WTC11 (cell line): ENCODE results near the gene NOB1. TPM values are rescaled to one million over a fixed set of nuclear protein-coding genes. Genes with fewer than 3 reads are reported as not detected.
A peak's percentile ranks its signal among the peaks of the same experiment; 100 is the strongest.

Experiments
- ATAC-seq: fragments of 200-7000 bp; cut with Tn5 transposase; 2 replicates; pipeline ENCODE4 v1.10.0; 2021; ENCODE audit warnings: mild to moderate bottlenecking, moderate library complexity
- CTCF ChIA-PET: fragments of 300-600 bp; sonication (Branson Sonifier 250); formaldehyde crosslinking; loops from one replicate; lab custom pipeline; 2021; ENCODE audit warnings: antibody characterized with exemption; lab: Charles Lee
- POLR2A ChIA-PET: fragments of 350-600 bp; sonication (Branson Sonifier 250); formaldehyde crosslinking; loops from one replicate; lab custom pipeline; 2021; ENCODE audit warnings: antibody characterized with exemption; lab: Charles Lee
- DNase-seq: peaks from one replicate; pipeline ENCODE4 v3.0.0; 2021; ENCODE audit warnings: low spot score
- H3K27ac Mint-ChIP-seq: 2 replicates; pipeline ENCODE4 v1.8.0; 2021; ENCODE audit warnings: mixed read lengths
- H3K27me3 Mint-ChIP-seq: 2 replicates; pipeline ENCODE4 v1.8.0; 2021; ENCODE audit warnings: low read depth, mild to moderate bottlenecking, moderate library complexity, mixed read lengths
- H3K36me3 Mint-ChIP-seq: 2 replicates; pipeline ENCODE4 v1.8.0; 2021; ENCODE audit warnings: mixed read lengths
- H3K4me1 Mint-ChIP-seq: 2 replicates; pipeline ENCODE4 v1.8.0; 2022; ENCODE audit warnings: mixed read lengths
- H3K4me3 Mint-ChIP-seq: 2 replicates; pipeline ENCODE4 v1.8.0; 2021; ENCODE audit warnings: mild to moderate bottlenecking, moderate library complexity, mixed read lengths
- H3K9me3 Mint-ChIP-seq: 2 replicates; pipeline ENCODE4 v1.8.0; 2021; ENCODE audit warnings: mixed read lengths
- ATF2 ChIP-seq: sonication (generic); formaldehyde crosslinking; IDR thresholded peaks from 2 replicates; pipeline ENCODE4 v1.8.1; 2022; ENCODE audit warnings: low read depth, missing genetic modification reagents, borderline replicate concordance
- CREB1 ChIP-seq: sonication (generic); formaldehyde crosslinking; IDR thresholded peaks from 2 replicates; pipeline ENCODE4 v1.8.0; 2023; ENCODE audit warnings: mild to moderate bottlenecking, missing genetic modification reagents
- CTCF ChIP-seq: fragments of 200-600 bp; IDR thresholded peaks from 2 replicates; pipeline ENCODE4 v1.8.0; 2022; ENCODE audit warnings: antibody characterized with exemption
- EMX1 ChIP-seq: fragments of 250-450 bp; sonication (Bioruptor Pico); IDR thresholded peaks from 2 replicates; pipeline ENCODE4 v1.8.0; 2021; ENCODE audit warnings: mild to moderate bottlenecking
- ESRRA ChIP-seq: sonication (generic); formaldehyde crosslinking; IDR thresholded peaks from 2 replicates; pipeline ENCODE4 v1.8.1; 2022; ENCODE audit warnings: mild to moderate bottlenecking, missing genetic modification reagents, borderline replicate concordance
- FOXK1 ChIP-seq: sonication (generic); formaldehyde crosslinking; IDR thresholded peaks from 2 replicates; pipeline ENCODE4 v1.8.0; 2022; ENCODE audit warnings: mild to moderate bottlenecking, moderate library complexity, missing genetic modification reagents
- GRHL2 ChIP-seq: fragments of 250-450 bp; sonication (Bioruptor Pico); IDR thresholded peaks from 2 replicates; pipeline ENCODE4 v1.8.0; 2022; ENCODE audit warnings: mild to moderate bottlenecking, moderate library complexity; ENCODE audit not compliant: insufficient replicate concordance, severe bottlenecking
- IRF2 ChIP-seq: sonication (generic); formaldehyde crosslinking; IDR thresholded peaks from 2 replicates; pipeline ENCODE4 v1.8.0; 2022; ENCODE audit warnings: low read depth, missing genetic modification reagents, borderline replicate concordance
- JAZF1 ChIP-seq: fragments of 250-450 bp; sonication (Bioruptor Pico); IDR thresholded peaks from 2 replicates; pipeline ENCODE4 v1.9.0; 2021; ENCODE audit warnings: moderate library complexity, mild to moderate bottlenecking, inconsistent platforms
- MYBL2 ChIP-seq: sonication (generic); formaldehyde crosslinking; IDR thresholded peaks from 2 replicates; pipeline ENCODE4 v1.8.1; 2023; ENCODE audit warnings: mild to moderate bottlenecking, moderate library complexity, missing genetic modification reagents
- NFATC4 ChIP-seq: fragments of 250-450 bp; sonication (Bioruptor Pico); IDR thresholded peaks from 2 replicates; pipeline ENCODE4 v1.9.0; 2021; ENCODE audit warnings: mild to moderate bottlenecking
- NFE2L1 ChIP-seq: sonication (generic); formaldehyde crosslinking; IDR thresholded peaks from 2 replicates; pipeline ENCODE4 v1.8.1; 2023; ENCODE audit warnings: missing genetic modification reagents
- NFYB ChIP-seq: sonication (generic); formaldehyde crosslinking; conservative IDR thresholded peaks from 2 replicates; pipeline ENCODE4 v1.8.0; 2022; ENCODE audit warnings: low read depth, missing genetic modification reagents
- PREB ChIP-seq: sonication (generic); formaldehyde crosslinking; IDR thresholded peaks from 2 replicates; pipeline ENCODE4 v1.8.1; 2022; ENCODE audit warnings: mild to moderate bottlenecking, missing genetic modification reagents, moderate library complexity, borderline replicate concordance
- RELA ChIP-seq: sonication (generic); formaldehyde crosslinking; IDR thresholded peaks from 2 replicates; pipeline ENCODE4 v1.8.1; 2022; ENCODE audit warnings: missing genetic modification reagents, mild to moderate bottlenecking, borderline replicate concordance
- SMAD3 ChIP-seq: sonication (generic); formaldehyde crosslinking; IDR thresholded peaks from 2 replicates; pipeline ENCODE4 v1.8.0; 2022; ENCODE audit warnings: missing genetic modification reagents, mild to moderate bottlenecking, borderline replicate concordance
- SOX15 ChIP-seq: fragments of 250-450 bp; sonication (Bioruptor Pico); IDR thresholded peaks from 2 replicates; pipeline ENCODE4 v1.9.0; 2021; ENCODE audit warnings: mild to moderate bottlenecking
- SP1 ChIP-seq: sonication (generic); formaldehyde crosslinking; conservative IDR thresholded peaks from 2 replicates; pipeline ENCODE4 v1.8.1; 2022; ENCODE audit warnings: missing genetic modification reagents
- TP53 ChIP-seq: sonication (generic); formaldehyde crosslinking; IDR thresholded peaks from 2 replicates; pipeline ENCODE4 v1.8.1; 2023; ENCODE audit warnings: mild to moderate bottlenecking, missing genetic modification reagents
- ZNF121 ChIP-seq: sonication (generic); formaldehyde crosslinking; IDR thresholded peaks from 2 replicates; pipeline ENCODE4 v1.8.0; 2023; ENCODE audit warnings: missing genetic modification reagents
- ZNF416 ChIP-seq: fragments of 250-450 bp; sonication (Bioruptor Pico); IDR thresholded peaks from 2 replicates; pipeline ENCODE4 v1.9.0; 2021; ENCODE audit warnings: mild to moderate bottlenecking, inconsistent platforms
- ZNF423 ChIP-seq: fragments of 250-450 bp; sonication (Bioruptor Pico); IDR thresholded peaks from 2 replicates; pipeline ENCODE4 v2.1.2; 2022; ENCODE audit warnings: mild to moderate bottlenecking, moderate library complexity
- total RNA-seq: library from RNA; stranded (reverse); gene quantifications from 3 replicates; pipeline ENCODE4 v1.2.3, GENCODE V29; 2021
- TF ChIP-seq, protein P1 (sequence below): fragments of 250-450 bp; sonication (Bioruptor Pico); IDR thresholded peaks from 2 replicates; pipeline ENCODE4 v1.9.0; 2021; ENCODE audit warnings: moderate library complexity, mild to moderate bottlenecking, inconsistent platforms, borderline replicate concordance

The NOB1 gene
- total RNA-seq, 1 experiment from 2014 or later = 88.0 TPM

DNA sequence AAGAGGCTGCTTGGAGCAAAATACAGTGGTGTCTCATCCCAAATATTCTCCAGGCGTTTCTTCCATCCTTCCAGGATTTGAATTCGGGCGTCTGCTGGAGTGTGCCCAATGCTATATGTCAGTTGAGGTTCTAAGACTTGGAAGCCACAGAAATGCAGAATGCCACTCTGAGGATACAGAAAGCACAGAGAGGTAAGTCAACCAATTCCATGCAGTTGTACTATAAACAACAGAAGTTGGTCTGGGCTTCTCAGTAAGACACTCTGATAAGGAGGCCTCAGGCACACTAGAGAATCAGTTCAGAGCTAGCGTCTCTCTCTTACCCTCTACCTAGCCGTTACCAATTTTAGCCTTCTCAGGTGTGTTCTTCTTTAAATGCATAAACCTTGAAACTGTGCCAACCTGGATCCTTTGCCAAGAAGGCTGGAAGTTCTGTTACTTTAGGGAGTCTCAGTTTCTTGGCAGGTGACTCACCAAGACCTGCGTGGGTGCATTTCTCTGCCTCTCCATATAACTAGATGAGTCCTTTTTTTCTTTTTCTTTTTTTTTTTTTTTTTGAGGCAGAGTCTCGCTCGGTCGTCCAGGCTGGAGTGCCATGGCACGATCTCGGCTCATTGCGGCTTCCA lies 43.5 kb downstream of the NOB1 start (continued):
- TF ChIP-seq CREB1 (CRISPR knock-in tag) = no peak
- TF ChIP-seq SMAD3 = no peak

DNA sequence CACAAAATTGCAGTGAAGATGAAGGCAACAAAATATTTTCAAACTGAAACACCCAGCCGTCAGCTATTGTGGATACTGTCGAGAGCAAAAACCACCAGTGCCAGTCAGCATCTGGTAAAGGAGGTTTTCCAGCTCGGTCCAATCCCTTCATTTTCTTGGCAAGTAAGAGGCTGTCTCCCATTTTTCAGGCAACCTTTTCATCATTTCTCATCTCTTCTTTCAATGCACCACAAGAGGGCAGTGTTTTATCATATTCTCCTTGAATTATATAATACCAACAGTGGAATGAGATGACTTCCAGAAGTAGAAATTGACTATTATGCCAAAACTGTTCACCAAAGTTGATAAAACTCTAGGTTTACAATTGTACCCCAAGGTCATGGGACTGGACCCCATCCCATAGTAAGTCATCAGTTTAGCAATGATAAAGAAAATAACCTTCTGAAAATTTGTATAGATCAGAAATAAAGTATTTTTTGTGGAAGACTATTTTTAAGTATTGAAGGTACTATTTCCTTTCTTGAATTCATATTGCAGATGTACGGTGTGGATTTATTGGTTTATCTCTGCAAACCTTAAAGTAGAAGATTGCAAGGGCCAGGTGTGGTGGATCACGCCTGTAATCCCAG lies 45.2 kb downstream of the NOB1 start:
- TF ChIP-seq, protein P1, sequence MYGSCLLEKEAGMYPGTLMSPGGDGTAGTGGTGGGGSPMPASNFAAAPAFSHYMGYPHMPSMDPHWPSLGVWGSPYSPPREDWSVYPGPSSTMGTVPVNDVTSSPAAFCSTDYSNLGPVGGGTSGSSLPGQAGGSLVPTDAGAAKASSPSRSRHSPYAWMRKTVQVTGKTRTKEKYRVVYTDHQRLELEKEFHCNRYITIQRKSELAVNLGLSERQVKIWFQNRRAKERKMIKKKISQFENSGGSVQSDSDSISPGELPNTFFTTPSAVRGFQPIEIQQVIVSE (CRISPR knock-in tag) = no peak
- TF ChIP-seq CTCF (peak; percentile 53), NFYB (CRISPR knock-in tag) (no peak), ZNF416 (CRISPR knock-in tag) (no peak), ZNF423 (CRISPR knock-in tag) (no peak)
- CTCF ChIA-PET = interaction anchor here (0.5 to 3.9 kb wide), 20 partner anchors 10 to 323 kb away, joined by 3 to 36 read pairs (median 4); partner anchors contain the start of genes NOB1 and NQO1
- no peaks in the 10 kb centered on the region for H3K27me3 Mint-ChIP-seq
- no peaks in the 10 kb centered on the region for H3K36me3 Mint-ChIP-seq
- H3K27ac Mint-ChIP-seq = no peak overlapping the region; the same call in 1 of the 2 replicates
- POLR2A ChIA-PET = no interaction called here
- no peak overlapping the region for H3K4me3 Mint-ChIP-seq
- H3K9me3 Mint-ChIP-seq = no peaks in the 10 kb centered on the region
- DNase-seq (no peak), ATAC-seq (peak; percentile 63)
- 0 out of 2 replicates have a peak, but pooled peaks cover 6% of the 10 kb centered on the region for H3K4me1 Mint-ChIP-seq

GRCh38 chr16:69707920-69708683 lies 46.6 kb downstream of the NOB1 start:
- Mint-ChIP-seq H3K36me3 (no peaks in the 10 kb centered on the region), H3K4me1 (0 out of 2 replicates have a peak, but pooled peaks cover 6% of the 10 kb centered on the region), H3K27me3 (no peaks in the 10 kb centered on the region), H3K9me3 (no peaks in the 10 kb centered on the region), H3K27ac (peak overlapping the region; percentile 36), H3K4me3 (no peak overlapping the region)
- no peak for ATAC-seq
- TF ChIP-seq ATF2 (CRISPR knock-in tag) (no peak), ZNF121 (CRISPR knock-in tag) (no peak), RELA (CRISPR knock-in tag) (no peak), NFATC4 (CRISPR knock-in tag) (no peak), TP53 (no peak), FOXK1 (CRISPR knock-in tag) (no peak), MYBL2 (no peak), JAZF1 (CRISPR knock-in tag) (no peak), SP1 (no peak), ESRRA (no peak), EMX1 (CRISPR knock-in tag) (no peak), SMAD3 (no peak), ZNF423 (CRISPR knock-in tag) (no peak), GRHL2 (CRISPR knock-in tag) (no peak), SOX15 (no peak), IRF2 (CRISPR knock-in tag) (no peak), CREB1 (CRISPR knock-in tag) (no peak), PREB (CRISPR knock-in tag) (no peak), NFE2L1 (no peak)
- POLR2A ChIA-PET = interaction anchor here (1.2 kb wide), 1 partner anchor 308 kb away, joined by 3 read pairs; no protein-coding TSS in a partner anchor
- CTCF ChIA-PET = interaction anchor here (1.2 to 3.9 kb wide), 2 partner anchors 17 to 46 kb away, joined by 6 to 36 read pairs; partner anchors contain the start of gene NOB1
- no peak for DNase-seq
